ENCODE data around the gene ALDH3B2. TPM values are rescaled to one million over a fixed set of nuclear protein-coding genes. Genes with fewer than 3 reads are reported as not detected.

ALDH3B2 gene
- total and polyA plus RNA-seq, 2 experiments from 2014 or later, result not detected

GRCh38 chr11:67673902-67674301, 521 bp downstream of the ALDH3B2 start:
- no peaks in the 10 kb centered on the region for H3K4me1 ChIP-seq (ENCODE audit: insufficient read depth)
- no peaks in the 10 kb centered on the region for H3K27me3 ChIP-seq (ENCODE audit: insufficient read depth)
- H3K4me1 Mint-ChIP-seq, result peaks cover 19% of the 10 kb centered on the region
- H3K4me3 Mint-ChIP-seq, result no peak overlapping the region
- no peak overlapping the region for H3K4me2 ChIP-seq
- no peaks in the 10 kb centered on the region for H3K9me2 ChIP-seq (ENCODE audit: insufficient read depth)
- no peaks in the 10 kb centered on the region for H3K79me2 ChIP-seq (replicated peaks; ENCODE audit: insufficient read depth)
- H3K4me3 ChIP-seq, result no peak overlapping the region
- DNase-seq (ENCODE audit: low spot score) (no peak), ATAC-seq (peak; percentile 24; the same call in 2 of the 3 replicates)
- TF ChIP-seq ZNF462 (CRISPR knock-in tag; IDR thresholded peaks at IDR 0.05) (no peak), ZNF331 (CRISPR knock-in tag; IDR thresholded peaks at IDR 0.05; ENCODE audit: low read depth) (no peak), POLR2AphosphoS5 (IDR thresholded peaks at IDR 0.05; ENCODE audit: low read depth) (no peak), ZNF114 (CRISPR knock-in tag; IDR thresholded peaks at IDR 0.05) (no peak), CREB1 (CRISPR knock-in tag; IDR thresholded peaks at IDR 0.05; ENCODE audit: low read depth) (no peak), EZH2phosphoT487 (IDR thresholded peaks at IDR 0.05; ENCODE audit: unreplicated experiment) (no peak), REST (IDR thresholded peaks at IDR 0.05; ENCODE audit: unreplicated experiment) (no peak), CTCF (conservative IDR thresholded peaks at IDR 0.05; ENCODE audit: low read depth in 2 of 2) (no peak), JUNB (IDR thresholded peaks at IDR 0.05; ENCODE audit: unreplicated experiment) (no peak), ETS1 (IDR thresholded peaks at IDR 0.05) (no peak), EZH2 (IDR thresholded peaks at IDR 0.05; ENCODE audit: low read depth, unreplicated experiment) (no peak), NANOG (IDR thresholded peaks at IDR 0.05; ENCODE audit: borderline replicate concordance) (no peak), STAT1 (IDR thresholded peaks at IDR 0.05; ENCODE audit: unreplicated experiment) (no peak)
- no peaks in the 10 kb centered on the region for H3K36me3 Mint-ChIP-seq (ENCODE audit: low read depth)
- no peaks in the 10 kb centered on the region for H3K36me3 ChIP-seq (ENCODE audit: insufficient read depth)
- H3K27me3 Mint-ChIP-seq (ENCODE audit: insufficient read depth, low read depth, poor library complexity), result peaks cover 9% of the 10 kb centered on the region
- H3F3A ChIP-seq (replicated peaks; ENCODE audit: low read depth), result no peaks in the 10 kb centered on the region
- no peaks in the 10 kb centered on the region for H4K20me1 ChIP-seq (replicated peaks; ENCODE audit: insufficient read depth)
- no peaks in the 10 kb centered on the region; the same call in 2 of the 3 replicates for H3K9me3 Mint-ChIP-seq
- H2AFZ ChIP-seq, result no peak overlapping the region
- H3K27ac Mint-ChIP-seq, result no peak overlapping the region; the same call in 1 of the 2 replicates
- H3K27ac ChIP-seq (ENCODE audit: low read depth), result no peak overlapping the region
